ENCODE data around the gene CLPTM1. TPM values are rescaled to one million over a fixed set of nuclear protein-coding genes. Genes with fewer than 3 reads are reported as not detected.

CLPTM1 gene
- total and polyA plus RNA-seq, 9 of the 15 experiments (the other 6 are each of a cell fraction or from before 2014, with no cell fraction given), result 0.37 to 96.0 (median 27.5) TPM

DNA sequence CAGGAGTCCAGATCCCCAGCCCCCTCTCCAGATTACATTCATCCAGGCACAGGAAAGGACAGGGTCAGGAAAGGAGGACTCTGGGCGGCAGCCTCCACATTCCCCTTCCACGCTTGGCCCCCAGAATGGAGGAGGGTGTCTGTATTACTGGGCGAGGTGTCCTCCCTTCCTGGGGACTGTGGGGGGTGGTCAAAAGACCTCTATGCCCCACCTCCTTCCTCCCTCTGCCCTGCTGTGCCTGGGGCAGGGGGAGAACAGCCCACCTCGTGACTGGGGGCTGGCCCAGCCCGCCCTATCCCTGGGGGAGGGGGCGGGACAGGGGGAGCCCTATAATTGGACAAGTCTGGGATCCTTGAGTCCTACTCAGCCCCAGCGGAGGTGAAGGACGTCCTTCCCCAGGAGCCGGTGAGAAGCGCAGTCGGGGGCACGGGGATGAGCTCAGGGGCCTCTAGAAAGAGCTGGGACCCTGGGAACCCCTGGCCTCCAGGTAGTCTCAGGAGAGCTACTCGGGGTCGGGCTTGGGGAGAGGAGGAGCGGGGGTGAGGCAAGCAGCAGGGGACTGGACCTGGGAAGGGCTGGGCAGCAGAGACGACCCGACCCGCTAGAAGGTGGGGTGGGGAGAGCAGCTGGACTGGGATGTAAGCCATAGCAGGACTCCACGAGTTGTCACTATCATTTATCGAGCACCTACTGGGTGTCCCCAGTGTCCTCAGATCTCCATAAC, 49.6 kb upstream of the CLPTM1 start, which contains the start of gene APOE (continued):
- TF ChIP-seq, protein P1, sequence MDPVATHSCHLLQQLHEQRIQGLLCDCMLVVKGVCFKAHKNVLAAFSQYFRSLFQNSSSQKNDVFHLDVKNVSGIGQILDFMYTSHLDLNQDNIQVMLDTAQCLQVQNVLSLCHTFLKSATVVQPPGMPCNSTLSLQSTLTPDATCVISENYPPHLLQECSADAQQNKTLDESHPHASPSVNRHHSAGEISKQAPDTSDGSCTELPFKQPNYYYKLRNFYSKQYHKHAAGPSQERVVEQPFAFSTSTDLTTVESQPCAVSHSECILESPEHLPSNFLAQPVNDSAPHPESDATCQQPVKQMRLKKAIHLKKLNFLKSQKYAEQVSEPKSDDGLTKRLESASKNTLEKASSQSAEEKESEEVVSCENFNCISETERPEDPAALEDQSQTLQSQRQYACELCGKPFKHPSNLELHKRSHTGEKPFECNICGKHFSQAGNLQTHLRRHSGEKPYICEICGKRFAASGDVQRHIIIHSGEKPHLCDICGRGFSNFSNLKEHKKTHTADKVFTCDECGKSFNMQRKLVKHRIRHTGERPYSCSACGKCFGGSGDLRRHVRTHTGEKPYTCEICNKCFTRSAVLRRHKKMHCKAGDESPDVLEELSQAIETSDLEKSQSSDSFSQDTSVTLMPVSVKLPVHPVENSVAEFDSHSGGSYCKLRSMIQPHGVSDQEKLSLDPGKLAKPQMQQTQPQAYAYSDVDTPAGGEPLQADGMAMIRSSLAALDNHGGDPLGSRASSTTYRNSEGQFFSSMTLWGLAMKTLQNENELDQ (CRISPR knock-in tag; IDR thresholded peaks at IDR 0.05; ENCODE audit: borderline replicate concordance), result no peak
- TF ChIP-seq ZKSCAN1 (IDR thresholded peaks at IDR 0.05; ENCODE audit: low read depth, low read length) (peak; percentile 85; the same call in 1 of the 2 replicates), ESRRA (IDR thresholded peaks at IDR 0.05; ENCODE audit: borderline replicate concordance, low read depth) (0 out of 2 replicates have a peak, but pooled peaks have one; percentile 29), ZKSCAN3 (CRISPR knock-in tag; IDR thresholded peaks at IDR 0.05) (no peak), IFI16 (CRISPR knock-in tag; IDR thresholded peaks at IDR 0.05) (no peak), PHF8 (IDR thresholded peaks at IDR 0.05; ENCODE audit: borderline replicate concordance, low read length) (peak; percentile 60; the same call in 1 of the 2 replicates), POLR2G (IDR thresholded peaks at IDR 0.05; ENCODE audit: low read depth, low read length) (peak; percentile 76), ZNF75A (CRISPR knock-in tag; IDR thresholded peaks at IDR 0.05) (no peak), POLR2A (conservative IDR thresholded peaks at IDR 0.05) (peak; percentile 17; the same call in 1 of the 2 replicates), TAF7 (tag; IDR thresholded peaks at IDR 0.05) (peak; percentile 53; the same call in 1 of the 2 replicates), CXXC5 (CRISPR knock-in tag; IDR thresholded peaks at IDR 0.05) (peak; percentile 11; the same call in 1 of the 2 replicates), RB1 (IDR thresholded peaks at IDR 0.05; ENCODE audit: low read depth) (0 out of 2 replicates have a peak, but pooled peaks have one; percentile 37), C11orf30 (IDR thresholded peaks at IDR 0.05; ENCODE audit: low read depth) (no peak), MCM3 (IDR thresholded peaks at IDR 0.05) (no peak), NR4A1 (CRISPR knock-in tag; IDR thresholded peaks at IDR 0.05) (no peak), NR4A1 (tag; IDR thresholded peaks at IDR 0.05) (no peak), SUPT5H (IDR thresholded peaks at IDR 0.05) (peak; percentile 54), ZBTB7A (IDR thresholded peaks at IDR 0.05; ENCODE audit: borderline replicate concordance, control insufficient read depth, low read depth, low read length) (peak; percentile 69; the same call in 1 of the 2 replicates), MAZ (CRISPR knock-in tag; conservative IDR thresholded peaks at IDR 0.05 in 1 of 2, IDR thresholded peaks at IDR 0.05 in 1 of 2) (peak in 1 of 2 experiments; percentile 34; a peak in 1 of 4 replicates), HMGN3 (IDR thresholded peaks at IDR 0.05; ENCODE audit: borderline replicate concordance, extremely low read depth, insufficient read length, low read depth, low read length) (peak; percentile 43), HNRNPLL (IDR thresholded peaks at IDR 0.05; ENCODE audit: low read depth, low read length, poor library complexity, severe bottlenecking) (no peak), RBFOX2 (IDR thresholded peaks at IDR 0.05; ENCODE audit: low read depth, low read length) (peak; percentile 55)
- TF ChIP-seq, protein P2, sequence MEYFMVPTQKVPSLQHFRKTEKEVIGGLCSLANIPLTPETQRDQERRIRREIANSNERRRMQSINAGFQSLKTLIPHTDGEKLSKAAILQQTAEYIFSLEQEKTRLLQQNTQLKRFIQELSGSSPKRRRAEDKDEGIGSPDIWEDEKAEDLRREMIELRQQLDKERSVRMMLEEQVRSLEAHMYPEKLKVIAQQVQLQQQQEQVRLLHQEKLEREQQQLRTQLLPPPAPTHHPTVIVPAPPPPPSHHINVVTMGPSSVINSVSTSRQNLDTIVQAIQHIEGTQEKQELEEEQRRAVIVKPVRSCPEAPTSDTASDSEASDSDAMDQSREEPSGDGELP (CRISPR knock-in tag; IDR thresholded peaks at IDR 0.05; ENCODE audit: borderline replicate concordance), result peak; percentile 18; the same call in 1 of the 2 replicates
- TF ChIP-seq, protein P3, sequence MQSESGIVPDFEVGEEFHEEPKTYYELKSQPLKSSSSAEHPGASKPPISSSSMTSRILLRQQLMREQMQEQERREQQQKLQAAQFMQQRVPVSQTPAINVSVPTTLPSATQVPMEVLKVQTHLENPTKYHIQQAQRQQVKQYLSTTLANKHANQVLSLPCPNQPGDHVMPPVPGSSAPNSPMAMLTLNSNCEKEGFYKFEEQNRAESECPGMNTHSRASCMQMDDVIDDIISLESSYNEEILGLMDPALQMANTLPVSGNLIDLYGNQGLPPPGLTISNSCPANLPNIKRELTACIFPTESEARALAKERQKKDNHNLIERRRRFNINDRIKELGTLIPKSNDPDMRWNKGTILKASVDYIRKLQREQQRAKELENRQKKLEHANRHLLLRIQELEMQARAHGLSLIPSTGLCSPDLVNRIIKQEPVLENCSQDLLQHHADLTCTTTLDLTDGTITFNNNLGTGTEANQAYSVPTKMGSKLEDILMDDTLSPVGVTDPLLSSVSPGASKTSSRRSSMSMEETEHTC (IDR thresholded peaks at IDR 0.05), result peak; percentile 61; the same call in 1 of the 2 replicates

Measured in K562 (cell line).